WTC11 (cell line): ENCODE results near the gene RNASEH1. TPM values are rescaled to one million over a fixed set of nuclear protein-coding genes. Genes with fewer than 3 reads are reported as not detected.

Source experiments
- ATAC-seq: fragments of 200-7000 bp; cut with Tn5 transposase; 2 replicates; pipeline ENCODE4 v1.10.0; 2021; ENCODE audit warnings: mild to moderate bottlenecking, moderate library complexity
- CTCF ChIA-PET: fragments of 300-600 bp; sonication (Branson Sonifier 250); formaldehyde crosslinking; loops from one replicate; lab custom pipeline; 2021; ENCODE audit warnings: antibody characterized with exemption; lab: Charles Lee
- POLR2A ChIA-PET: fragments of 350-600 bp; sonication (Branson Sonifier 250); formaldehyde crosslinking; loops from one replicate; lab custom pipeline; 2021; ENCODE audit warnings: antibody characterized with exemption; lab: Charles Lee
- DNase-seq: peaks from one replicate; pipeline ENCODE4 v3.0.0; 2021; ENCODE audit warnings: low spot score
- H3K27ac Mint-ChIP-seq: 2 replicates; pipeline ENCODE4 v1.8.0; 2021; ENCODE audit warnings: mixed read lengths
- H3K27me3 Mint-ChIP-seq: 2 replicates; pipeline ENCODE4 v1.8.0; 2021; ENCODE audit warnings: low read depth, mild to moderate bottlenecking, moderate library complexity, mixed read lengths
- H3K36me3 Mint-ChIP-seq: 2 replicates; pipeline ENCODE4 v1.8.0; 2021; ENCODE audit warnings: mixed read lengths
- H3K4me1 Mint-ChIP-seq: 2 replicates; pipeline ENCODE4 v1.8.0; 2022; ENCODE audit warnings: mixed read lengths
- H3K4me3 Mint-ChIP-seq: 2 replicates; pipeline ENCODE4 v1.8.0; 2021; ENCODE audit warnings: mild to moderate bottlenecking, moderate library complexity, mixed read lengths
- H3K9me3 Mint-ChIP-seq: 2 replicates; pipeline ENCODE4 v1.8.0; 2021; ENCODE audit warnings: mixed read lengths
- AR ChIP-seq: fragments of 250-450 bp; sonication (Bioruptor Pico); IDR thresholded peaks from 2 replicates; pipeline ENCODE4 v1.9.0; 2021; ENCODE audit warnings: mild to moderate bottlenecking
- CREB1 ChIP-seq: sonication (generic); formaldehyde crosslinking; IDR thresholded peaks from 2 replicates; pipeline ENCODE4 v1.8.0; 2023; ENCODE audit warnings: mild to moderate bottlenecking, missing genetic modification reagents
- E2F4 ChIP-seq: sonication (generic); formaldehyde crosslinking; IDR thresholded peaks from 2 replicates; pipeline ENCODE4 v1.8.1; 2022; ENCODE audit warnings: low read depth, mild to moderate bottlenecking, moderate library complexity, missing genetic modification reagents, borderline replicate concordance
- ERG ChIP-seq: fragments of 250-450 bp; sonication (Bioruptor Pico); IDR thresholded peaks from 2 replicates; pipeline ENCODE4 v1.8.0; 2021; ENCODE audit warnings: mild to moderate bottlenecking
- ESRRA ChIP-seq: sonication (generic); formaldehyde crosslinking; IDR thresholded peaks from 2 replicates; pipeline ENCODE4 v1.8.1; 2022; ENCODE audit warnings: mild to moderate bottlenecking, missing genetic modification reagents, borderline replicate concordance
- ETV6 ChIP-seq: sonication (generic); formaldehyde crosslinking; IDR thresholded peaks from 2 replicates; pipeline ENCODE4 v1.8.1; 2022; ENCODE audit warnings: mild to moderate bottlenecking, missing genetic modification reagents
- GRHL2 ChIP-seq: fragments of 250-450 bp; sonication (Bioruptor Pico); IDR thresholded peaks from 2 replicates; pipeline ENCODE4 v1.8.0; 2022; ENCODE audit warnings: mild to moderate bottlenecking, moderate library complexity; ENCODE audit not compliant: insufficient replicate concordance, severe bottlenecking
- GTF2I ChIP-seq: fragments of 250-450 bp; sonication (Bioruptor Pico); conservative IDR thresholded peaks from 2 replicates; pipeline ENCODE4 v1.4.0; 2021; ENCODE audit warnings: mild to moderate bottlenecking
- JUN ChIP-seq: sonication (generic); formaldehyde crosslinking; IDR thresholded peaks from 2 replicates; pipeline ENCODE4 v1.8.0; 2023; ENCODE audit warnings: mild to moderate bottlenecking, missing genetic modification reagents
- MXD4 ChIP-seq: fragments of 250-450 bp; sonication (Bioruptor Pico); IDR thresholded peaks from 2 replicates; pipeline ENCODE4 v1.8.0; 2021; ENCODE audit warnings: mild to moderate bottlenecking, moderate library complexity, borderline replicate concordance
- PRRX2 ChIP-seq: fragments of 250-450 bp; sonication (Bioruptor Pico); IDR thresholded peaks from 2 replicates; pipeline ENCODE4 v1.8.0; 2021; ENCODE audit warnings: mild to moderate bottlenecking
- STAT6 ChIP-seq: sonication (generic); formaldehyde crosslinking; conservative IDR thresholded peaks from 2 replicates; pipeline ENCODE4 v1.8.1; 2023; ENCODE audit warnings: mild to moderate bottlenecking, low read depth, missing genetic modification reagents, moderate library complexity
- TCF7 ChIP-seq: sonication (generic); formaldehyde crosslinking; IDR thresholded peaks from 2 replicates; pipeline ENCODE4 v1.8.0; 2022; ENCODE audit warnings: mild to moderate bottlenecking, low read depth, missing genetic modification reagents, moderate library complexity
- TEAD1 ChIP-seq: sonication (generic); formaldehyde crosslinking; IDR thresholded peaks from 2 replicates; pipeline ENCODE4 v1.8.0; 2022; ENCODE audit warnings: mild to moderate bottlenecking, missing genetic modification reagents
- TP53 ChIP-seq: sonication (generic); formaldehyde crosslinking; IDR thresholded peaks from 2 replicates; pipeline ENCODE4 v1.8.1; 2023; ENCODE audit warnings: mild to moderate bottlenecking, missing genetic modification reagents
- ZBTB43 ChIP-seq: sonication (generic); formaldehyde crosslinking; IDR thresholded peaks from 2 replicates; pipeline ENCODE4 v1.8.1; 2023; ENCODE audit warnings: mild to moderate bottlenecking, missing genetic modification reagents
- ZNF317 ChIP-seq: sonication (generic); formaldehyde crosslinking; IDR thresholded peaks from 2 replicates; pipeline ENCODE4 v1.8.1; 2023; ENCODE audit warnings: low read depth, mild to moderate bottlenecking, moderate library complexity, missing genetic modification reagents, borderline replicate concordance
- total RNA-seq: library from RNA; stranded (reverse); gene quantifications from 3 replicates; pipeline ENCODE4 v1.2.3, GENCODE V29; 2021

Gene RNASEH1
- total RNA-seq, 1 experiment from 2014 or later: 44.4 TPM

- DNase-seq (no peak), ATAC-seq (no peak)
- peaks cover 6% of the 10 kb centered on the region; the same call in 1 of the 2 replicates for H3K4me1 Mint-ChIP-seq
- no peaks in the 10 kb centered on the region for H3K36me3 Mint-ChIP-seq
- no peaks in the 10 kb centered on the region for H3K27me3 Mint-ChIP-seq
- H3K9me3 Mint-ChIP-seq: no peaks in the 10 kb centered on the region
- H3K27ac Mint-ChIP-seq: no peak overlapping the region
- no peak overlapping the region for H3K4me3 Mint-ChIP-seq
- no peak for TF ChIP-seq AR
- TF ChIP-seq TEAD1 (CRISPR knock-in tag): no peak
- TF ChIP-seq JUN: no peak
- no peak for TF ChIP-seq E2F4 (CRISPR knock-in tag)
- no peak for TF ChIP-seq PRRX2 (CRISPR knock-in tag)
- TF ChIP-seq TCF7: no peak
- no peak for TF ChIP-seq CREB1 (CRISPR knock-in tag)
- no peak for TF ChIP-seq STAT6 (CRISPR knock-in tag)
- no peak for TF ChIP-seq ZNF317
- TF ChIP-seq ETV6 (CRISPR knock-in tag): no peak
- POLR2A ChIA-PET: no interaction called here
- CTCF ChIA-PET: no interaction called here
Observed at GRCh38 chr2:3604207-3604877, 46.2 kb upstream of the RNASEH1 start.

GRCh38 chr2:3603536-3604206 lies 45.5 kb upstream of the RNASEH1 start:
- ATAC-seq (no peak), DNase-seq (no peak)
- H3K27ac Mint-ChIP-seq: no peak overlapping the region
- ChIA-PET CTCF (no interaction called here), POLR2A (no interaction called here)
- H3K27me3 Mint-ChIP-seq: no peaks in the 10 kb centered on the region
- TF ChIP-seq TP53 (no peak), ZBTB43 (CRISPR knock-in tag) (no peak), ESRRA (CRISPR knock-in tag) (no peak), AR (no peak), PRRX2 (CRISPR knock-in tag) (no peak), GTF2I (CRISPR knock-in tag) (no peak), GRHL2 (CRISPR knock-in tag) (no peak), ERG (CRISPR knock-in tag) (no peak), MXD4 (CRISPR knock-in tag) (no peak), TEAD1 (CRISPR knock-in tag) (no peak)
- peaks cover 6% of the 10 kb centered on the region; the same call in 1 of the 2 replicates for H3K4me1 Mint-ChIP-seq
- no peak overlapping the region for H3K4me3 Mint-ChIP-seq
- H3K36me3 Mint-ChIP-seq: no peaks in the 10 kb centered on the region
- H3K9me3 Mint-ChIP-seq: no peaks in the 10 kb centered on the region
